HCT116 (cell line): Measurements from ENCODE around the gene PON1. TPM values are rescaled to one million over a fixed set of nuclear protein-coding genes. Genes with fewer than 3 reads are reported as not detected.

Experiments
- ATAC-seq: fragments of 200-7000 bp; cut with Tn5 transposase; 2 replicates; pipeline ENCODE4 v1.9.1; 2020; ENCODE audit warnings: mild to moderate bottlenecking, moderate library complexity
- BruUV-seq: library from RNA; stranded (reverse); fragments of 400-500 nt; replicated peaks from 2 replicates; lab custom pipeline; 2021; lab: Mats Ljungman, UMichigan
- CTCF ChIA-PET: fragments of 300-600 bp; sonication (Branson Sonifier 250); formaldehyde crosslinking; loops from one replicate; lab custom pipeline; 2021; ENCODE audit warnings: antibody characterized with exemption; lab: Charles Lee
- POLR2A ChIA-PET: fragments of 300-600, 350-600 bp; sonication (Branson Sonifier 250); formaldehyde crosslinking; loops from one replicate; lab custom pipeline; 2021; ENCODE audit warnings: antibody characterized with exemption; lab: Charles Lee
- RAD21 ChIA-PET, 2 experiments: fragments of 300-600 bp; sonication (Branson Sonifier 250); formaldehyde crosslinking; loops; one replicate each; lab custom pipeline; 2023; ENCODE audit warnings: low total read pairs in 2 of 2; ENCODE audit not compliant: uncharacterized antibody in 2 of 2, unreplicated experiment in 2 of 2, low non-redundant PET in 1 of 2; lab: Charles Lee
- DNase-seq: peaks from one replicate; pipeline ENCODE4 v3.0.0-alpha.2; 2010; ENCODE audit warnings: low read depth, low spot score
- H2AFZ ChIP-seq: fragments of 200-600 bp; shearing (Covaris generic), sonication (generic); 2 replicates; pipeline ENCODE4 v1.6.1; 2017; ENCODE audit warnings: low read depth, mixed run types, mixed read lengths, antibody characterized with exemption, low read length; ENCODE audit not compliant: poor library complexity, severe bottlenecking
- H3K27ac ChIP-seq: 2 replicates; pipeline ENCODE4 v1.5.1; 2012; ENCODE audit warnings: low read depth, low read length
- H3K27me3 ChIP-seq: fragments of 200-600 bp; sonication (generic); 2 replicates; pipeline ENCODE4 v1.6.1; 2016; ENCODE audit warnings: mixed run types, low read length, mixed read lengths; ENCODE audit not compliant: insufficient read depth
- H3K36me3 ChIP-seq, 2 experiments: fragments of 200-500 bp in 1 of 2; fragments of 200-600 bp in 1 of 2; sonication (Bioruptor generic) in 1 of 2; sonication (generic) in 1 of 2; 2 replicates each; pipeline versions ENCODE4 v1.5.1 to v1.6.1; 2014 to 2016; ENCODE audit warnings: low read length in 2 of 2, inconsistent platforms in 1 of 2, mixed read lengths in 1 of 2, mixed run types in 1 of 2; ENCODE audit not compliant: insufficient read depth in 2 of 2, control insufficient read depth in 1 of 2
- H3K4me1 ChIP-seq, 2 experiments: fragments of 200-600 bp in 1 of 2; sonication (generic) in 1 of 2; 2 replicates each; pipeline versions ENCODE4 v1.5.1 to v1.6.1; 2012 to 2017; ENCODE audit warnings: low read length in 2 of 2, inconsistent platforms in 1 of 2, mild to moderate bottlenecking in 1 of 2, mixed read lengths in 1 of 2, mixed run types in 1 of 2, moderate library complexity in 1 of 2; ENCODE audit not compliant: insufficient read depth in 2 of 2, control insufficient read depth in 1 of 2
- H3K4me2 ChIP-seq: fragments of 200-600 bp; sonication (generic); 2 replicates; pipeline ENCODE4 v1.6.1; 2017; ENCODE audit warnings: mixed run types, low read length, mixed read lengths
- H3K4me3 ChIP-seq, 2 experiments: fragments of 200-600 bp in 1 of 2; sonication (generic) in 1 of 2; replicated peaks in 1 of 2; 2 replicates each; pipeline ENCODE4 v1.5.1; 2011 to 2016; ENCODE audit warnings: low read length in 2 of 2, control low read depth in 1 of 2, low read depth in 1 of 2, mild to moderate bottlenecking in 1 of 2, mixed read lengths in 1 of 2, mixed run types in 1 of 2
- H3K79me2 ChIP-seq: fragments of 200-600 bp; sonication (generic); 2 replicates; pipeline ENCODE4 v1.6.1; 2017; ENCODE audit warnings: mild to moderate bottlenecking, mixed run types, low read length, moderate library complexity, mixed read lengths; ENCODE audit not compliant: insufficient read depth
- H3K9ac ChIP-seq: fragments of 200-600 bp; sonication (generic); 2 replicates; pipeline ENCODE4 v1.6.1; 2016; ENCODE audit warnings: low read length, mixed read lengths
- H3K9me2 ChIP-seq: fragments of 200-600 bp; sonication (generic), shearing (Covaris generic); 2 replicates; pipeline ENCODE4 v1.6.1; 2017; ENCODE audit warnings: mixed run types, mild to moderate bottlenecking, moderate library complexity; ENCODE audit not compliant: insufficient read depth
- H3K9me3 ChIP-seq, 2 experiments: fragments of 200-500 bp in 1 of 2; fragments of 200-600 bp in 1 of 2; sonication (Bioruptor generic) in 1 of 2; sonication (generic) in 1 of 2; 2 replicates each; pipeline ENCODE4 v1.6.1; 2014 to 2017; ENCODE audit warnings: low read length in 2 of 2, mixed read lengths in 2 of 2, inconsistent platforms in 1 of 2, low read depth in 1 of 2, mild to moderate bottlenecking in 1 of 2, mixed run types in 1 of 2, moderate library complexity in 1 of 2; ENCODE audit not compliant: control insufficient read depth in 1 of 2, insufficient read depth in 1 of 2
- H4K20me1 ChIP-seq: fragments of 200-600 bp; sonication (generic), shearing (Covaris generic); 2 replicates; pipeline ENCODE4 v1.6.1; 2017; ENCODE audit warnings: mixed run types, mild to moderate bottlenecking, moderate library complexity; ENCODE audit not compliant: insufficient read depth
- ATF3 ChIP-seq: IDR thresholded peaks from 2 replicates; pipeline ENCODE4 v1.6.1; 2012
- CBX3 ChIP-seq: IDR thresholded peaks from 2 replicates; pipeline ENCODE4 v1.6.1; 2012; ENCODE audit warnings: low read depth
- CTCF ChIP-seq, 3 experiments: fragments of 200-600 bp in 1 of 3; sonication (generic) in 1 of 3; IDR thresholded peaks in 2 of 3; conservative IDR thresholded peaks in 1 of 3; 2 replicates each; pipeline ENCODE4 v1.5.1; 2012 to 2017; ENCODE audit warnings: low read depth in 2 of 3, low read length in 2 of 3, antibody characterized with exemption in 1 of 3, borderline replicate concordance in 1 of 3, control low read depth in 1 of 3, mild to moderate bottlenecking in 1 of 3, mixed read lengths in 1 of 3, mixed run types in 1 of 3, moderate library complexity in 1 of 3; ENCODE audit not compliant: insufficient read depth in 1 of 3
- ELF1 ChIP-seq: IDR thresholded peaks from 2 replicates; pipeline ENCODE4 v1.6.1; 2012; ENCODE audit warnings: low read depth, borderline replicate concordance
- EZH2 ChIP-seq: fragments of 200-600 bp; sonication (generic); IDR thresholded peaks from 2 replicates; pipeline ENCODE4 v1.6.1; 2017; ENCODE audit warnings: antibody characterized with exemption, mixed run types
- EZH2phosphoT487 ChIP-seq: fragments of 200-600 bp; IDR thresholded peaks from 2 replicates; pipeline ENCODE4 v1.6.1; 2018; ENCODE audit warnings: antibody characterized with exemption, borderline replicate concordance
- FOSL1 ChIP-seq: IDR thresholded peaks from 2 replicates; pipeline ENCODE4 v1.6.1; 2012; ENCODE audit warnings: low read depth
- JUND ChIP-seq: IDR thresholded peaks from 2 replicates; pipeline ENCODE4 v1.6.1; 2012
- RAD21 ChIP-seq: IDR thresholded peaks from 2 replicates; pipeline ENCODE4 v1.6.1; 2012; ENCODE audit warnings: low read depth, mild to moderate bottlenecking
- SRF ChIP-seq: IDR thresholded peaks from 2 replicates; pipeline ENCODE4 v1.6.1; 2012; ENCODE audit warnings: low read depth
- TCF7L2 ChIP-seq: IDR thresholded peaks from 2 replicates; pipeline ENCODE4 v1.7.0; 2011; ENCODE audit warnings: borderline replicate concordance, inconsistent platforms; ENCODE audit not compliant: insufficient read depth, insufficient read length; ENCODE audit errors: extremely low read depth
- ZBTB33 ChIP-seq: IDR thresholded peaks from 2 replicates; pipeline ENCODE4 v1.6.1; 2011; ENCODE audit warnings: mild to moderate bottlenecking, low read length, moderate library complexity; ENCODE audit not compliant: insufficient replicate concordance; ENCODE audit errors: extremely low read depth
- ZFX ChIP-seq: fragments of 450-650 bp; IDR thresholded peaks from 2 replicates; pipeline ENCODE4 v1.6.1; 2017
- ZNF274 ChIP-seq: fragments of 200-500 bp; sonication (Bioruptor generic); IDR thresholded peaks from 2 replicates; pipeline ENCODE4 v1.6.1; 2014; ENCODE audit warnings: mild to moderate bottlenecking, low read depth, low read length, inconsistent platforms
- intact Hi-C: fragments of 100-400 bp; cut with micrococcal nuclease; formaldehyde crosslinking; loops from 2 replicates; pipeline ENCODE4 v1.10.0; 2022
- total RNA-seq: library from RNA; stranded (reverse); gene quantifications from one replicate; pipeline ENCODE4 v1.2.1, GENCODE V29; 2021; ENCODE audit not compliant: unreplicated experiment

PON1 gene
- total RNA-seq, 1 experiment from 2014 or later: 0.20 TPM

- POLR2A ChIA-PET: no interaction called here
- Histone ChIP-seq H3K36me3 (no peaks in the 10 kb centered on the region), H3K27me3 (no peaks in the 10 kb centered on the region), H3K9me2 (no peaks in the 10 kb centered on the region)
- no peak for TF ChIP-seq SRF
- no peak for TF ChIP-seq ZNF274
- no peak for TF ChIP-seq ZBTB33
- TF ChIP-seq ELF1: no peak
- TF ChIP-seq EZH2: no peak
- TF ChIP-seq, all 23 proteins: peak for 0
- Histone ChIP-seq H2AFZ (no peak overlapping the region), H3K9ac (no peak overlapping the region), H4K20me1 (no peaks in the 10 kb centered on the region), H3K79me2 (no peaks in the 10 kb centered on the region), H3K4me3 (no peak overlapping the region), H3K4me1 (no peaks in the 10 kb centered on the region), H3K4me2 (no peak overlapping the region), H3K9me3 (no peaks in the 10 kb centered on the region), H3K27ac (no peak overlapping the region)
- ChIA-PET CTCF (no interaction called here), RAD21 (no interaction called here)
- ATAC-seq (no peak), DNase-seq (no peak)
- intact Hi-C loops: no loop called here
- no TSS peak for BruUV-seq
Measured at GRCh38 chr7:95312561-95312960, 11.8 kb downstream of the PON1 start.

GRCh38 chr7:95311389-95311788, 12.9 kb downstream of the PON1 start:
- CTCF ChIA-PET: no interaction called here
- intact Hi-C loops: no loop called here
- TF ChIP-seq CTCF (IDR thresholded peaks at IDR 0.05 in 2 of 3, conservative IDR thresholded peaks at IDR 0.05 in 1 of 3; ENCODE audit: borderline replicate concordance in 1 of 3, insufficient read depth in 1 of 3, low read depth in 2 of 3, low read length in 2 of 3) (no peak), EZH2phosphoT487 (no peak), RAD21 (no peak), ZBTB33 (no peak), ELF1 (no peak), ZNF274 (no peak), FOSL1 (no peak), ZFX (no peak), ATF3 (no peak), SRF (no peak), TCF7L2 (no peak), CBX3 (no peak), JUND (no peak), EZH2 (no peak)
- TF ChIP-seq, all 23 proteins: peak for 0
- no peak overlapping the region for H3K4me2 ChIP-seq
- DNase-seq (no peak), ATAC-seq (no peak)
- RAD21 ChIA-PET: no interaction called here
- H4K20me1 ChIP-seq: no peaks in the 10 kb centered on the region
- H3K9ac ChIP-seq: no peak overlapping the region
- H3K4me3 ChIP-seq: no peak overlapping the region
- H3K79me2 ChIP-seq: no peaks in the 10 kb centered on the region
- H3K9me2 ChIP-seq: no peaks in the 10 kb centered on the region
- H3K36me3 ChIP-seq: no peaks in the 10 kb centered on the region
- no peak overlapping the region for H3K27ac ChIP-seq
- no peaks in the 10 kb centered on the region for H3K4me1 ChIP-seq
- BruUV-seq: no TSS peak
- POLR2A ChIA-PET: no interaction called here
- no peak overlapping the region for H2AFZ ChIP-seq
- no peaks in the 10 kb centered on the region for H3K27me3 ChIP-seq
- no peaks in the 10 kb centered on the region for H3K9me3 ChIP-seq
